ENCODE measurements around the gene IFIT1B.
"Not testable (repeated sequence)": the region's sequence is repeated elsewhere in the genome, so short reads cannot be mapped to it uniquely, and the experiment has no call there.

Gene IFIT1B

DNA sequence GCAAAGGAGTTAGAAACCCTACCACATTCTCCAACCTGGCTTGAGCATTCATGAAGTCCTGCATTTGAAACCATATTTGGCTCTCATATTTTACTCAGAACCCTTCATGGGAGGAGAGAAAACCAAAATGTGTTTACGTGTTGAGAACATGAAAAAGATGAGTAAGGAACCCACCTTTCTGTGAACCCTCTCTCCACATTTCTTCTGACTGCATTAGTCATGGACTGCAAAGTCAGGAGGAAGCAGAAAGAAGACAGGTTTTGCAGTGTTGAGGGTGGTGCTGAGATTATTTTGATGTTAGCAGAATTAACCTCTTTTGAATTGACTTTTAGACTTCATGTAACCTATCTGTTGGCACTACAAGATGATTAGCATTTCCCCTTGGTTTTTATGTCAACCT is 4.9 kb downstream of the IFIT1B start:
- no peak for DNase-seq (ENCODE audit: low read depth, low spot score)

GRCh38 chr10:89384474-89385340 is 6.9 kb downstream of the IFIT1B start:
- no peak for DNase-seq (ENCODE audit: low read depth, low spot score)

- DNase-seq (ENCODE audit: low read depth, low spot score): no peak
Measured at GRCh38 chr10:89388806-89389205, 10.9 kb downstream of the IFIT1B start.

DNA sequence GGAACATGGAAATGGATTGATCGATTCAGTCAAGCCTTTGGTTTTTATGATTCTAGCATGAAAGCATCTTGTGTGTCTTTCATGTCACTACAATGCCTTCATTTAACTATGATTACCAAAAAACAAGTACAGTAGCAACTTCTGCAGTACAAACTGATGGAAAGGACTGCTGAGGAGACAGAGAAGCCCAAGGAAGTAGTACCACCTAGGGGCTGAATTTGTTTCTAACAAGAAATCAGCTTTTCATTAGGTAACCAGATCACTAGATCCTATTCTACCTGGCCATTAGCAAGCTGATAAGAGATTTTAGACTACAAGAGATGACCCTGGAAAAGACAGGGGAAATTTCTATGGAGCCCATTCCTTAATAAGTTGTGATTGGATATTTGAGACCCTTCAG is 11.4 kb downstream of the IFIT1B start:
- DNase-seq (ENCODE audit: low read depth, low spot score): no peak

GRCh38 chr10:89390476-89391225 is 12.8 kb downstream of the IFIT1B start:
- DNase-seq (ENCODE audit: low read depth, low spot score): no peak

GRCh38 chr10:89391226-89391576 is 13.3 kb downstream of the IFIT1B start:
- not testable (repeated sequence) for DNase-seq (ENCODE audit: low read depth, low spot score)

DNA sequence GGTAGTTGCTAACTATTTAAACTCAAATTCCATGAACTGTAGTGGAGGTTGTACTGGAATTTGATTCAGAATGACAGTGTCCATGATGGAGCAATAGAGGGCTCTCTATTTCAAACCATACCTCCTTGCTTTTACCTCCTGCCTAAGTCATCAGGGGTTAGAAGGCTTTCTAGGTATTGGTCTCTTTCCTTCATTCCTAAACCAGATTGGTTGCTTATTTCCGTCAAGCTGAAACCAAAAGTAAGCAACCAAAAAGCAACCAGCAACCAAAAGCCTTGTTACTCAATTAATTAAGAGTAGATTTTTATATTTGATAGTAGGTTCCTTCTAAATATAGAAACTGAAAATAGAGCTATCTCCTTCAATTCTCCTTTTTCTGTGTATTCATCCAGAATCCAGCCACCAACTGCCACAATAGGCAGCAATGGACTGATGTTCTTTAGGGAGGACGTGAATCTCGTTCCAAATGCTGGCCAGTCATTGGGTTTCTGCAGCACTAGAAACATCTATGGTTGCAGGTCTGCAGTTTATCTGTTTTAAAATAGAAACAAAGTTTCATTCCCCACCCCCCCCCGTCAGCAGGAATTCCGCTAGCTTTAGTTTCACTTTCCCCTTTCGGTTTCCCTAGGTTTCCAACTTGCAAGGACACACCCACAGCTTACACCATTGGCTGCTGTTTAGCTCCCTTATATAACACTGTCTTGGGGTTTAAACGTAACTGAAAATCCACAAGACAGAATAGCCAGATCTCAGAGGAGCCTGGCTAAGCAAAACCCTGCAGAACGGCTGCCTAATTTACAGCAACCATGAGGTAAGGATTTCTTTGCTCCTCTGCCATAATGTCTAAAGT is 14.3 kb downstream of the IFIT1B start, which contains the start of gene IFIT1:
IFIT1 (plus strand) TSS at position 717 of the 850 bp plus-strand sequence; CDS start at position 807, 90 bp downstream.
- peak; percentile 42 for DNase-seq (ENCODE audit: low read depth, low spot score)

GRCh38 chr10:89392974-89393373 is 15.1 kb downstream of the IFIT1B start:
- no peak for DNase-seq (ENCODE audit: low read depth, low spot score)

DNA sequence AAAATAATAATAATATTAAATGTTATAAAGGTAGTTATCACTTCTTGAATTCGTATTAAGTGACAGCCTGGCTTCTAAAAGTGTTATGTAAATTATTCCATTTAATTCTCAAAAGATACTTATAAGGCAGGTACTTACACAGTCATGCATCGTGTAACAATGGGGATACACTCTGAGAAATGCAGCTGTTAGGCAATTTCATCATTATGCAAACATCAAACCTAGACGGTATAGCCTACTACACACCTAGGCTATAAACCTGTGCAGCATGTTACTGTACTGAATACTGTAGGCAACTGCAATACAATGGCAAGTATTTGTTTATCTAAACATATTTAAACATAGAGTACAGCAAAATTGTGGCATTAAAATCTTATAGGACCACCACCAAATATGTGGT is 16.0 kb downstream of the IFIT1B start:
- DNase-seq (ENCODE audit: low read depth, low spot score): no peak

DNA sequence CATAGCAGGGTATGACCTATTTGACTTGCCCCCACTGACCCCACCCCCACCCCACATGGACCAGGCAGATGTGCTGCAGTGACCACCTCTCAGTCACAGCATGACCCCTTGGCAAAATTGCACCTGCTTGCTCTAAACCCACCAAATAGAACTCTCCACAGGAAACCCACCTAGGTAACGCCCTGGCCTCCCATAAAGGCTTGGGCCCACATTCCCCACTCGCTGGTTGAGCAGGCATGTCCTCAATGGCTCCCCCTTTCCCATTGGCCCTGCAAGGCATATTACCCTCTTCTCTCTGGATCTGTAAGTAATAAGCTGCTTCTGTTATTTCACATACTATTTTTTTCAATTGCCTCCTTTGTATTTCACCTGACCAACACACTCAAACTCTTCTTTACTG is 17.3 kb downstream of the IFIT1B start:
- DNase-seq (ENCODE audit: low read depth, low spot score): no peak

DNA sequence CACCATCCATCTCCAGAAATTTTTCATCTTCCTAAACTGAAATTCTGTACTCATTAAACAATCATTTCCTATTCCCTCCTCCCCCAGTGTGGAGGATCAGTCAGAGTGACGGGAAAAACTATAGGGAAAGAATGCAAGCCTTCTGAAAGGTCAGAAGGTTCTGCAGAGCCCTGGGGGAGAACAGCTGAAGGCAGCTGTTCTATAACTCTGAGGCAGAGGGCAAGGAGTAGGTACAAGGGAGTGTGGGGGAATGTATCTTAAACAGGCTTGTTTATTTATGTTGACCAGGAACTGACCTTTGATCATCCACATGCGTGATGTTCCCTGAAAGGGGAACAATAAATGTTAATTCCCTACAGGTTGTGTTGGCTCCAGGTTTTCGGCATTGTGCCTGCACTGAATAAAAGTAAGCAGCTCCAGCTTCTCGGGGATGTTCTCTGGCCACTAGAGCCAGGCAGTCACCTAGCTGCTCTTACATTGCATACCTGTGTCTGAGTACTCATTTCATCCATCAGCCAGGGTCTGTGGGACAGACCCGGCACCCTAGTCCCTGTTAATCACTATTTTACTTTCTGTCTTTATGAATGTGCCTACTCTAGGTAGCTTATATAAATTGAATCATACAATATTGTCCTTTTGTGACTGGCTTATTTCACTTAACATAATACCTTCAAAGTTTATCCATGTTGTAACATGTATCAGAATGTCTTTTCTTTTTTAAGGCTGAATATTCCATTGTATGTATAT is 20.3 kb downstream of the IFIT1B start:
- no peak for DNase-seq (ENCODE audit: low read depth, low spot score)

- no peak for DNase-seq (ENCODE audit: low read depth, low spot score)
Measured at GRCh38 chr10:89399956-89400355, 22.1 kb downstream of the IFIT1B start.

- no peak for DNase-seq (ENCODE audit: low read depth, low spot score)
Measured at GRCh38 chr10:89403043-89403442, 25.2 kb downstream of the IFIT1B start.

- DNase-seq (ENCODE audit: low read depth, low spot score): no peak
Measured at GRCh38 chr10:89404104-89405047, 26.5 kb downstream of the IFIT1B start.

DNA sequence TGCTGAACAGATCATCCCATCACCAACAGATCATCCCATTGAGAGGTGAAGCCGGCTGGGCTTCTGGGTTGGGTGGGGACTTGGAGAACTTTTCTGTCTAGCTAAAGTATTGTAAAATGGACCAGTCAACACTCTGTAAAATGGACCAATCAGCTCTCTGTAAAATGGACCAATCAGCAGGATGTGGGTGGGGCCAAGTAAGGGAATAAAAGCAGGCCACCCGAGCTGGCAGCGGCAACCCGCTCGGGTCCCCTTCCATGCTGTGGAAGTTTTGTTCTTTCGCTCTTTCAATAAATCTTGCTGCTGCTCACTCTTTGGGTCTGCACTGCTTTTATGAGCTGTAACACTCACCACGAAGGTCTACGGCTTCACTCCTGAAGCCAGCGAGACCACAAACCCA is 28.3 kb downstream of the IFIT1B start:
- not testable (repeated sequence) for DNase-seq (ENCODE audit: low read depth, low spot score)

DNA sequence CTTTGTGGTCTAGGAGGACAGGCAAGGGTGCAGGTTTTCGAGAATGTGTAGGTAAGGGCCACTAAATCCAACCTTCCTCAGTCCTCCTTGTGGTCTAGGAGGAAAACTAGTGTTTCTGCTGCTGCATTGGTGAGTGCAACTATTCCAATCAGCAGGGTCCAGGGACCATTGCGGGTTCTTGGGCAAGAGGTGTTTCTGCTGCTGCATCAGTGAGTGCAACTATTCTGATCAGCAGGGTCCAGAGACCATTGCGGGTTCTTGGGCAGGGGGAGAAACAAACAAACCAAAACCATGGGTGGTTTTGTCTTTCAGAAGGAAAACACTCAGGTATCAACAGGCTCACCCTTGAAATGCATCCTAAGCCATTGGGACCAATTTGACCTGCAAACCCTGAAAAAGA is 29.9 kb downstream of the IFIT1B start:
- DNase-seq (ENCODE audit: low read depth, low spot score): not testable (repeated sequence)

DNA sequence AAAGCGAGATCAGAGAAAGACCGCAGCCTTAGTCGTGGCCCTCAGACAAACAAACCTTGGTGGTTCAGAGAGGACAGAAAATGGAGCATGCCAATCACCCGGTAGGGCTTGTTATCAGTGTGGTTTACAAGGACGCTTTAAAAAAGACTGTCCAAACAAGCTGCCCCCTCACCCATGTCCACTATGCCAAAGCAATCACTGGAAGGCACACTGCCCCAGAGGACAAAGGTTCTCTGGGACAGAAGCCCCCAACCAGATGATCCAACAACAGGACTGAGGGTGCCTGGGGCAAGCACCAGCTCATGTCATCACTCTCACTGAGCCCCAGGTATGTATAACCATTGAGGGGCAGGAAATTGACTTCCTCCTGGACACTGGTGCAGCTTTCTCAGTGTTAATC is 31.4 kb downstream of the IFIT1B start:
- not testable (repeated sequence) for DNase-seq (ENCODE audit: low read depth, low spot score)

- not testable (repeated sequence) for DNase-seq (ENCODE audit: low read depth, low spot score)
Measured at GRCh38 chr10:89410551-89410950, 32.7 kb downstream of the IFIT1B start.

- DNase-seq (ENCODE audit: low read depth, low spot score): not testable (repeated sequence)
Measured at GRCh38 chr10:89411135-89411534, 33.3 kb downstream of the IFIT1B start.

DNA sequence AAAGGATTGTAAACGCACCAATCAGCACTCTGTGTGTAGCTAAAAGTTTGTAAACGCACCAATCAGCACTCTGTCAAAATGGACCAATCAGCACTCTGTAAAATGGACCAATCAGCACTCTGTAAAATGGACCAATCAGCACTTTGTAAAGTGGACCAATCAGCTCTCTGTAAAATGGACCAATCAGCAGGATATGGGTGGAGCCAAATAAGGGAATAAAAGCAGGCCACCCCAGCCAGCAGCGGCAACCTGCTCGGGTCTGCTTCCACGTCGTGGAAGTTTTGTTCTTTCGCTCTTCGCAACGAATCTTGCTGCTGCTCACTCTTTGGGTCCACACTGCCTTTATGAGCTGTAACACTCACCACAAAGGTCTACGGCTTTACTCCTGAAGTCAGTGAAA is 34.4 kb downstream of the IFIT1B start:
- not testable (repeated sequence) for DNase-seq (ENCODE audit: low read depth, low spot score)

All from iPS DF 19.7 (cell line).